Islet precursor cell (in vitro differentiated cells): ENCODE measurements around the gene ZDHHC14.

Experiments
- DNase-seq: peaks from one replicate; pipeline ENCODE4 v3.0.0-alpha.2; 2018

ZDHHC14 gene

GRCh38 chr6:157631838-157632614 is 251.0 kb downstream of the ZDHHC14 start:
- DNase-seq: no peak

GRCh38 chr6:157632821-157633220 is 251.8 kb downstream of the ZDHHC14 start:
- no peak for DNase-seq

DNA sequence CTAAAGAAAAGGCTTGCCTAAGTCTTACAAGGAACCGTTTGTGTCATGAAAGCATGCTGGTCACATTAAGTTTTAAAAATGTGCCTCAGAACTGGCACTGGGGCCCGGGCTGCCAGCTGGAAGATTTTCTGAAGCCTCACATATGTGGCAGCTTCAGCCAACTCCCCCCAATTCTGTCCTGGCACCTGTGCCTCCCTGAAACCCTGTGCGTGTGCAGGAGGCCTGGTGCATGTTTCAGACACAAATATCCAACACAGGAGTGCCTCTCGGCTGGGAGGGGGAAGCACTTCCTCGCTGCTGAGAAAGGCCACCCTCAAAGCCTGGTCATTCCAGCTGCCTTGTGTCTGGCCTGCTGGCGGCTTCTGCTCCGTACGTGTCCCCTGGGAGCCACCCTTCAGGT is 253.6 kb downstream of the ZDHHC14 start:
- DNase-seq: no peak

- peak; percentile 65 for DNase-seq
Measured at GRCh38 chr6:157635388-157636244, 254.6 kb downstream of the ZDHHC14 start.

DNA sequence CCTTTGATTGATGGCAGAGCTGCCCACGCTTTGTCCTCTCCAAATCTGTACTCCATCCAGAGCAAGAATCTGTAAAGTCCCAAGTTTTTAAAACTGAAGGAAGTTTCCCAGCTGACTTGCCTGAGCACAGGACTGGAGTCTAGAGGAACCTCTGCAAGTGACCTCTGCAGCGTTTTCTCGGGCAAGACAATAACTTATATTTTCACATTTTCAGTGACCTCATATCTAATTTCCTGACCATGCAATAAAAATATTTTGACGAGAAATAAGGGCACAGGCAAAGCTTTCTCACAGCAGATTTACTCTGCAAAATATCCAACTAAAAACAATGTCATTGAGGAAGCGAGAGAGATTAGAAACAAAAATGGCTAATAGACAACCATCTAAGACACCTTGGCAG is 256.5 kb downstream of the ZDHHC14 start:
- DNase-seq: no peak

DNA sequence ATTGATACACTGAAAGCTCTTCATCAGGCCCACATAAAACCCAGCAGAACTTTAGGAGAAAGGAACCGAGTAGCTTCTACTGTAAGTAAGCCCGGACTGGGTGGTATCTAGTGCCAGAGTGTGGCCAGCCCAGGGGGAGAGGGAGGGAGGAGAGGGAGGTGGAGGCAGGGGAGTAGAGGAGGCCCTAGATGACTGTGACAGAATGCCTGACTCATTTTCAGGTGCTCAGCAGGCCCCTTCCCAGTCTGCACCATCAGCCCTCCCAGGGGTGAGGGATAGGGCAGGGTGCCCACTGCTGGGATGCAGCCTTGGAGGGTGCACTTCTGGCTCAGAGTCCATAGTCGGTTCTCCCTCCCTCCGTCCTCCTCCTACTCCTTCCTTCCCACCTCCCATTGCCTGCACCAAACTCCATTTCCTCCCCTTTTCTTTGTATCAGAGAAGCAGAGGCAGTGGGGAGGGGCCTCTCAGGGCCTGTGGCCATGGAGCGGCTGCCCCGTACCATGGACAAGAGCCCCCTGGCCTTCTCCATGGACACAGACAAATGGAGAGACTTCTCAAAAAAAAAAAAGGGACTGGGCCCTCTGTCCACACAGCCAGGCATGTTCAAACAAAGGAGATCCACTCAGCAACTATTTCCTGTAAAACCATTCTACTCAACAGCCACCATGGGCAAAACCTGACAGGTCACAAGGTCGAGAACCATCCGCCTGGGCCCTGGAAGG is 257.1 kb downstream of the ZDHHC14 start:
- DNase-seq: no peak

DNA sequence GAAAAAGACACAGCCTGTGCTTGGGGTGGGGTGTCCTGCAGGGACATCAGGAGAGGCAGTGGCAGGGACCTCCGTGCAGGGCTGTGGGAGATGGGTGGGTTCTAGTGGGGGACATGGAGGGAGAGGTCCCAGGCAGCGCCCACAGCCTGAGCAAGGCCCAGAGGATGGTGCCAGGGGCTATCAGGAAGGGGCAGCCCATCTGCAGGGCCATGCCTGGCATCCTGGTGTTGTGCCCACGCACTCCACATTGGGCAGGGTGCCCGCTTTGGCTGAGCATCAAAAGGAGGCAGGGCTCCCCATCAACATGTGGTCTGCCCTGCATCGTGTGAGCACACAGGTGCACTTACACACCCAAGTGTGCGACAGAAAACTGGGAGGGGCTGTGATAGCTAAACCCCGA is 257.8 kb downstream of the ZDHHC14 start:
- no peak for DNase-seq

DNA sequence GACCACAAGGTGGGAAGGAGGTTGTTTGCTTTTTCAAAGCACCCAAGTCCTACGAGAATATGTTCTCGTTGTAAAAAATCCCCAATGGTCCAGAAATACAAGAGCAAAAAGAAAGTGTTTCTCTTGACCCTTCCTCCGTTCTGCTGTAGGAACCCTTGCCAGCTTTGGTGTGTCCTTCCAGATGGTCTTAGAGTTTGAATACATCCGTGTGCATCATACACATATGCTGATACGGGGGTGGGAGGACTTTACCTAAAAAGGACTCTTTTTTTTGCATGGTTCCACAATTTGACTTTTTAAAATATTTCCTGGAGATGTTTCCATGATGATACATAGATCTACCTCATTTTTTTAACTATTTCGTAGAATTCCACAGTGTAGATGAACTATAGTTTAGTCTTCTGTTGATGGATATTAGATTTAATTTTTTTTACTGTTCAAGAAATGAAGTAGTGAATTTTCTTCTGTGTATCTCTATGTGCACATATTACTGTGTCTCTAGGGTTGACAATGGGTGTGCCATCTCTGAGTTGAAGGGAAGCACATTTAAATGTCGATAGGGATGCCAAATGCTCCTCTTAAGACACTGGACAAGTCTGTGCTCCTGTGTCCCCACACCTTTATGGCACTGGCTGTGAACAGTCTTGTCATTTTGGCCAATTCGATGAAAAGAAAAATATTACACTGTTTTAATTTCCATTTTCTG is 259.9 kb downstream of the ZDHHC14 start:
- DNase-seq: no peak

DNA sequence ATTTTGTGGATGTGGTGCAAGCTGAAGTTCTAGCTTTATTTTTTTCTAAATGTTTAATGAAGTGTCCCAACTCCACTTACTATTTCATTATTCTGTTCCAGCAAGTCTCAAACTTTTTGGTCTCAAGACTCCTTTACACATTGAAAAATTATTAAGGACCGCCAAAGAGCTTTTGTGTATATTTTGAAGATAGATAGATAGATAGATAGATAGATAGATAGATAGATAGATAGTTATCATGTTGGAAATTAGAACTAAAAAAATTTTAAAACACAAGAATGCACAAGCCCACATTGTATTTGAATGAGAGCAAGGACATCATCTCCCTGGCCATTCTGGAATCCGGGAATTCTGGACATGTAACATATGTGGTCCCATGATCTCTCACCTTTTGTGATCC is 260.8 kb downstream of the ZDHHC14 start:
- no peak for DNase-seq

DNA sequence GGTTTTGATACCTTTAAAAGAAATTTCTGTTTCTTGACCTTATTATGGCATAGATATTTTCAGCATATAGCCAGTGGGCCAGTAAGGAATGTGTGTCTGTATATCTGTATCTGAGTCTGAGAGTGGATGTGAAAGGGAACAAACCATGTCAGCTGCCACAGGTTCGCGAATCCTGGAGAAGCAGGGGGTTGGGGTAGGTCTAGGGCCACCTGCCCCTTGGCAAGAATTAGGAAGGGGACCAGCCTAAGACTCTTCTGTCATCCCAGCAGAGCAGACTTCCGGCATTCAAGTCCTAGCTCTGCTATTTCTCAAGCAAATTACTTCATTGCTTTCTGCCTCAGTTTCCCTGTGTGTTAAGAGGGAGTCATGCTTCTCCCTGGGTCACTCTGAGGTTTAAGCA is 261.7 kb downstream of the ZDHHC14 start:
- DNase-seq: no peak

GRCh38 chr6:157644043-157644810 is 263.2 kb downstream of the ZDHHC14 start:
- DNase-seq: no peak

GRCh38 chr6:157645201-157645795 is 264.3 kb downstream of the ZDHHC14 start:
- DNase-seq: no peak

- no peak for DNase-seq
Measured at GRCh38 chr6:157646012-157646411, 265.0 kb downstream of the ZDHHC14 start.

DNA sequence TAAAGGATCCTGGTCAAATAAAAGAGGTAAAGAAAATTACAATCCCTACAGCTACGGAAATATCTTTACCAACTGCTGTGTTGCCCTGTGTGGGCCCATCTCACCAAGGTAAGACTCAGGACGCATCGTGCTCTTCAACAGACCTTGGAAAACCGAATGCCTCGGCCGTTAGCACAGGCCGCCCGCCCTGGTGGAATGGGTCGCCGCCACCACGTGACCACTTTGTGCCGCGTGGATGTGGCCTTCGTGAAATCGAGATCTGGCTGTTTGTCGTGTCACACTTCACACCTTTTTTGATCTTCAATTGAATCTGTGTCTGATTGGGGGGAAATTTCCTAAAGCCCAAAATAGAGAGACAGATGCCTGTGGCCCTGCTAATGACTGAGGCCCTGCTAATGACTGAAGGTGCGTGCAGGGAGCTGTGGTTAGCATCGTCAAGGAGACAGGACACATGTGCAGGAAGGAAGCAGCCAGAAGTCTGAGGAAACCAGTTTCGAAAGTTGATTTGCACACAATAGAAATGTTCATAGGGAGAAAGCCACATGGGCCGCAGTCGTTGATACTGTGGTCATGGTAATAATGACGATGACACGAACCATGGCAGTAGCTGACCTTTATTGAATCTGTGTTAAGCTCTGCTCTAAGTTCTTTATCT is 266.4 kb downstream of the ZDHHC14 start:
- no peak for DNase-seq

- no peak for DNase-seq
Measured at GRCh38 chr6:157648561-157648960, 267.6 kb downstream of the ZDHHC14 start.

DNA sequence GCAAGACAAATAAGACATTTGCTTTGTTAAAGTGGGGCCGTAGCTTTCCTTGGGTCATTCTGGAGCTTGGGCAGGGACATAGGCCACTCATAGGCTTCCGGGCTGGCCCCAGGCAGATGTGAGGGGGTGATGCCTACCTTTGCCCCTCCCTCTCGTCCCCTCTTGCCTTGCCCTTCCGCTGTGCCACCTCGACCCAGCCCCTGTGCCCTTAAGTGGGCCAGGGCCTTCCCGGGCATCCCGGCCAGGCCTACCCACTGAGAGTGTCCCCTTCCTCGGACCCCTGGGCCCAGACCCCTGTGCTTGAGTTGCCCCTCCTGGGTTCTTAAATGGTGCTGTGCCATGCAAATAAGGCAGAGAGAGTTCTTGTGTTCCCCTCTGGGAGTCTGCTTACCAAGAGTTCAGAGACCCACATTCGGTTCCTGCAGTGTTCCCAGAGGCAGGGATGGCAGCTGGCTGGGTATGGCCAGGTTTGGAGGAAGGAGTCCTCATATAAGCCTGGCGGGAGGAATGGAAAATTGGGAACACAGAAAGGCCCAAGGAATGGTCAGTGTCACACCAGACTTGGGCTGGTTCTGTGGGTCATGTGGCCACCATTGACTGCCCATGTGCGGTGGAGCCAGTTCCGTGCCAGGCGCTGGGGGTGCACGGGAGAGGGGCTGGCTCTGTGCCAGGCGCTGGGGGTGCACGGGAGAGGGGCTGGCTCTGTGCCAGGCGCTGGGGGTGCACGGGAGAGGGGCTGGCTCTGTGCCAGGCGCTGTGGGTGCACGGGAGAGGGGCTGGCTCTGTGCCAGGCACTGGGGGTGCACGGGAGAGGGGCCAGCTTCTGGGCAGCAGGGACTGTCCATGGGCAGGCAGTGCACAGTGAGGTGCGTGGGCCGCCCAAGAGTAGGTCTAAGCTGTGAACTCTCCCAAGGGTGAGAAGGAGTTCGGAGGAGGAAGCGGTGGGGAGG is 268.6 kb downstream of the ZDHHC14 start:
- DNase-seq: no peak

GRCh38 chr6:157650261-157650640 is 269.3 kb downstream of the ZDHHC14 start:
- no peak for DNase-seq

- no peak for DNase-seq
Measured at GRCh38 chr6:157650801-157651200, 269.8 kb downstream of the ZDHHC14 start.

DNA sequence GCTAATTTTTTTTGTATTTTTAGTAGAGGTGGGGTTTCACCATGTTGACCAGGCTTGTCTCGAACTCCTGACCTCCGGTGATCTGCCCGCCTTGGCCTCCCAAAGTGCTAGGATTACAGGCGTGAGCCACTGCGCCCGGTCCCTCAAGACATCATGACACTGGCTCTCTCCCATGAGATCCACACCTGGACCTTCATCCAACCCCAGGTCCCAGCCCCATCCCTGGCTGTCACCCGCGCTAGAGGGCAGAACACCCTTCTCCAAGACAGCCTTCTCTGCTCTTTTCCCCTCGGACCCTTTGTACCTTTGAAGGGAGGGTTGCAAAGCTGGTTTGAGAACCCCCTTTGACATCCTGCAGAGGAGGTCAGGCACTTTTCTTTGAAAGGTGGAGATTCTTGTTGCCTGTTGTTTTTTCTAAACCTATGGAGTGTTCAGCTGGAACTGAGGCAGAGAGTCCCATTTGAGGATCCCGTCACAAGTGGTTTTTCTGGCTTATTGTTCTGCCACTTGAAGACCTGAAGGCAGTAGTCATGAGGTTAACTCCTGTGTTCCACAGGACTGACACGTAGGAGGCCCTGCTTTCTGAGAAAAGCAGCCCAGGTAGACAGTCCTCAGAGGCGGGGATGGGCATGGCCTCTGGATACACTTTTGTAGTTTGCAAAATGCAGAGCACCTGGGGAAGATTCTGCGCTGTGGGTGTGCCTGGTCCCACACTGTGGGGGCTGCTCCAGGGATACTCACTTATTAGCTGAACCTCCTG is 270.9 kb downstream of the ZDHHC14 start:
- DNase-seq: no peak
